Kidney tubule cell (primary cell): ENCODE results near the gene HAUS3.

Source experiments
- DNase-seq: peaks from one replicate; pipeline ENCODE4 v3.0.0-alpha.2; 2018; ENCODE audit warnings: low spot score

Gene HAUS3, protein sequence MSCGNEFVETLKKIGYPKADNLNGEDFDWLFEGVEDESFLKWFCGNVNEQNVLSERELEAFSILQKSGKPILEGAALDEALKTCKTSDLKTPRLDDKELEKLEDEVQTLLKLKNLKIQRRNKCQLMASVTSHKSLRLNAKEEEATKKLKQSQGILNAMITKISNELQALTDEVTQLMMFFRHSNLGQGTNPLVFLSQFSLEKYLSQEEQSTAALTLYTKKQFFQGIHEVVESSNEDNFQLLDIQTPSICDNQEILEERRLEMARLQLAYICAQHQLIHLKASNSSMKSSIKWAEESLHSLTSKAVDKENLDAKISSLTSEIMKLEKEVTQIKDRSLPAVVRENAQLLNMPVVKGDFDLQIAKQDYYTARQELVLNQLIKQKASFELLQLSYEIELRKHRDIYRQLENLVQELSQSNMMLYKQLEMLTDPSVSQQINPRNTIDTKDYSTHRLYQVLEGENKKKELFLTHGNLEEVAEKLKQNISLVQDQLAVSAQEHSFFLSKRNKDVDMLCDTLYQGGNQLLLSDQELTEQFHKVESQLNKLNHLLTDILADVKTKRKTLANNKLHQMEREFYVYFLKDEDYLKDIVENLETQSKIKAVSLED

DNA sequence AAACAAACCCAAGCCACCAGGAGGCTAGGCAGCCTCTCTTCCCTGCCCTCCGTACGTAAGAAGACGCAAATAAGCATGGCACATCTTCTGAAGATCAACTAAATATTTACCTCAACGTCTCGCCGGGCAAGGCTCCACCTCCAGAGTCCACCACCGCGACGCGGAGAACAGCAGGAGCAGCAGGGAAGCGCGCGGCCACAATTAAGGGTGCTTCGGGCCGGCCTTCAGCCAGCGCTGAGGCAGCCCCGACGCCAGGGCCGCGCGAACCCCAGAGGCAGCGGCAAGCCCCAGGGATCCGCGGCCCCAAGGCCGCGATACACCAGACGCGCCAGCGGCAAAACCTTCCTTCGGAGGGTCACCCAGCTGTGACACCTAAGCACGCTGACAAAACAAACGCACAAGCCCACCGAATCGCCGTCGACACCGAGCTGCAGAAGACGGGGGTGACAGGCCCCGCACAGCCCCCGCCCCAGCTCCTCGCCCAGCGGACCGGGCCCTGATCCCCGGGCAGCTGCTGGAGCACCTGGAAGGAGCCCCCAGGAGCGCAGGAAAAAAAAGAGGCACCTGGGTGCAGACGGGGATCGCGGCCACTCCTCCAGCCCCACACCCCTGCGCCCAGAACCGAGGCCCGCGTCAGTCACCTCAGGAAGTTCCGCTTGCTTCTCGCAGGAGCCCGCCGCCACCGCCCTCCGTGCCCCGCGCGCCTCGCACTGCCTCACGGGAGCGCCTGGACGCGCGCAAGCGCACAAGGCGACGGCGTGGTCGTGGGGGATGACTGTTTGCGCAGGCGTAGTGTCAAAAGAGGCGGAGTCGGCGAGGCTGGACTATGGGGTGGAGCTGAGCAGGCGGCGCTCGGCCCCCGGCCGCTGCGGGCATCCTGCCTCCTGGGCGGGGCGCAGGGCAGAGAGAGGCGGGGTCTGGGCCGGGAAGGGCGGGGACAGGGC, at the start of gene HAUS3, which contains the start of gene POLN:
Gene HAUS3, minus strand, starts transcription at position 712 of the 944 bp plus-strand sequence. CDS start 1,175 bp downstream, outside the sequence.
Gene POLN, minus strand, starts transcription at position 712 of the 944 bp plus-strand sequence. CDS start 12,890 bp downstream, outside the sequence.
- DNase-seq = peak; percentile 97

DNA sequence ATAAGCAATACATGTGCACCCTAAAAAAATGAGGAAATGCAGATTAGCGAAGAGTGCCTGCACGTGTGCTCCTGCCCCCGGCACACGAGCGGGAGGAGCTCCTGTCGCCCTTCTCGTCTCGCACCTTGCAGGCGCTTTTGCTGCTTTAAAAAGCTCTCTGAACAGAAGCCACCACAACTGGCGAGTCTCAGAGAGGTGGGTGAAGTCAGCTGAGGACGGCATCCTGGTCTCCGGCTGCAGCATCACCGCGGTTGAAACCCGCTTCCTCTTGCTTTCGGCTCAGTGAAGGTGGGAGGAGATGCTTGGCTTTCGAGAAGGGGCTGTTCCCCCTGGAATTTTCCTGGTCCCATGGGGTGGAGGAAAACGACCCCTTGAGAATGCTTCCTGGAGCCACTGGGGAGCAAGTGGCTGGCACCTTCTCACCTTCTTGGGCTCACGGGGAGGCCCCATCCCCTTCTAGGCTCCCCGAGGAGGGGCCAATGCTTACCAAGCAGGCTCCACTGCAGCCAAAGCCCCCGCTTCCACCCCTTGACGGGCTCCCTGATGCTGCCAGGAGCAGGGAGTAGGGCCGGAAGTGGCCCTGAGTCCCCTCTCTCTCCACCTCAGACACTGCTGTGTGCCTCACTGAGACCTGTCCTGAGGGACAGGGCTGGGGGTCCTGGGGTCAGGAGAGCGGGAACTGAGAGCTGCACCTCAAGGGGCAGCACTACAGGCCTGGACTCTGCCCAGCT, 49.2 kb upstream of the HAUS3 start:
- no peak for DNase-seq

- DNase-seq = no peak
Measured at GRCh38 chr4:2290488-2290887, 48.6 kb upstream of the HAUS3 start.

DNA sequence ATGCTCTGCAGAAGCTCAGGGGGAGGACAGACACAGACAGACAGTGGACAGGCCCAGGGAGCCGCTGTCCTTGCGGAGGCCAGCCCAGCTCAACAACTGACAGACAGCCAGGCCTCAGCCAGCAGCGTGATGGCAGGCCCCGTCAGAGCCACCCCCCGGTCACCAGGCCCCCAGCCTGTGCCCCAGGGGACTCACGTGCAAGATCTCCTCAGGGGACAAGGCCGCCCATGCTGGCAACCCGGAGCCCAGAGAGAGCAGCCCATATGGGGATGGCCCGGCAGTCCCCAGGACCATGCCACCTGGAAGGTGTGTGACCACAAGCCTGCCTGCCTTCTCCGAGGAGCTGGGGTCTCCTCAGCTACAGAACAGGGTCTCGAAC, 48.0 kb upstream of the HAUS3 start:
- DNase-seq = no peak

- no peak for DNase-seq
Measured at GRCh38 chr4:2289311-2289954, 47.5 kb upstream of the HAUS3 start.

DNA sequence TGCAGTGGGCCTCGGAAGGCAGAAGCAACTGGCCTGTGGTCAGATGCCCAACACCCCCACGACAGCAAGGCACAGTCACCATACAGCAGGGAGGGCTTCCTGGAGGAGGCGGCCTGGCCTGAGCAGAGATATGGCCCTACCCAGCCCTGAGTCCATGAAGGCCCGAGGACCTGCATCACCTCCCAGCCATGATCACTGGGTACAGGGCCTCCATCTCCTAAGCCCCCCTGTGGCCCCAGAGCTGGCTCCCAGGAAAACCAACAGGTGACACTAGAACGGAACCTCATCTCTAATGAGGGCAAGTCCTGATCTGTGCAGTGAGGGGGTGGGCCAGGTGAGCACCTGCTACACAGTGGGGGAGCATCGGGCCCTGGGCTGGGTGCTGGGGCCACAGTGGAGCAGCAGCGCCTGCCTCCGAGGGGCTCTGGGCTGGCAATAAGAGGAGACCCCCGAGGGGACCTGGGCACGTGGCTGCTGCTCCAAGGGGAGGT, 46.2 kb upstream of the HAUS3 start:
- no peak for DNase-seq

DNA sequence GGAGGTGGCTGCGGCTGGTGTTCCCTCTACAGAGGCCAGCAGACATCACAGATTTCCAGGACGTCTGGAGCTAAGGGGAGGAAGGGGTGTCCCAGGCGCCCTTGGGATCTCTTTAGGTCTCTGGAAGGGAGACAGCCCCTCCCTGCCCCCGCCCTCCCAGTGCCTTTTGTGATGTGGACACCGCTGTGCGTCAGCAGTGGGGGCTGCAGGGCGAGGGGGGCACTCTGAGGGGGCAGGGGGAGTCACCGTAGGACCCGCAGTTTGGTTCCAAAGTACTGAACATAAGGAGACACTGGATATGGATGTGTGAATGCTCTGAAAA, 45.6 kb upstream of the HAUS3 start:
- DNase-seq = no peak

DNA sequence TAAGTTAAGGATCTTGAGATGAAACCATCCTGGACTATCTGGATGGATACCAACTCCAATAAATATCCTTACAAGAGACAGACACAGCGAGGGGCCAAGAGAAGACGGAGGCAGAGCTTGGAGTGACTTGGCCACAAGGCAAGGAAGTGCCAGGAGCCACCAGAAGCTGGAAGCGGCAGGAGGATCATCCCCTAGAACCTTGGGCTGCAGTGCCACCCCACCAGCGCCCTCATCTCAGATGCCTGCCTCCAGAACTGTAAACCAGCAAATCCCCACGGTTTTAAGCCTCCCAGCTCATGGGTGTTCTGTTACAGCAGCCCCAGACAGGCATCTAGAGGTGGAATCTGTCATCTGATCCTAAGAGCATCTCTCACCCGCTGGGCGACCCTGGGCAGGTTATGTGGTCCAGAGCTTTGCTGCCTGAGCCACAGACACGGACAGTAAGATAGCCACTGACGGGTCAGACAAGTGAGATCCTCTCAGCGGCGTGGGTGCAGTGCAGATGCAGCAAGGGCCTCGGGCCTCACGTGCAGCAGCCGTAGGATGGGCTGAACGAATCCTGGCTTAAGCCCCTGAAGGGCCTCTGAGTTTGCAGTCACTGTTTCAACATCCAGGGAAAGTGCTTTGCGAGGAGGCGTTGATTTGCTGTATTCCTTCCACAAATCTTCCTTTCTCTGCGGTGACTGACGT, 45.1 kb upstream of the HAUS3 start:
- no peak for DNase-seq

- DNase-seq = no peak
Measured at GRCh38 chr4:2285613-2286381, 43.9 kb upstream of the HAUS3 start.

DNA sequence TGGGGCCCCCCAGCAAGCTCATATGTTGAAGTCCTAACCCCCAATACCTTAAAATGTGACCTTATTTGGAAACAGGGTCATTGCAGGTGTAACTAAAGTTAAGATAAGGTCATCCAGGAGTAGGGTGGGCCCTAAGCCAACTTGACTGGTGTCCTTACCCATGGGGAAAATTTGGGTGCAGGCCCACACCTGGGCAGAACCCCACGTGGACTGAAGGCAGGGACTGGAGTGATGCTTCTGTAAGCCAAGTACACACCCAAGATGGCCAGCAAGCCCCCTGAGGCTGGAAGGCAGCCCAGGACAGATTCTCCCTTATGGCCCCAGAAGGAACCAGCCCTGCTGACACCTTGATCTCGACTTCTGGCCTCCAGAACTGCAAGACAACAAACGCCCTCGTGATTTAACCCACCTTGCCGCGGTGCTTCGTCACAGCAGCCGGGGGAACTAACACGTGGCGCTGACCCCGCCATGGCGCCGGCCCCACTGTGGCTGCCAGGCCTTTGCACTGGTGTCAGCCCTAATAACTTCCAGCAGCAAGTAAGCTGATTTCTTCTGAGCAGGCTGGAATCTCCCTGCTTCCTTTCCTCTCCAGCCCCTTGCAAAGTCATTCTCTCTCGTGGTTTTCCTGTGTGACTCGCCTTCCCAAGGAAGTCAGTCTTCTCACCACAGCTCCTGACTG, 43.2 kb upstream of the HAUS3 start:
- DNase-seq = peak; percentile 85

DNA sequence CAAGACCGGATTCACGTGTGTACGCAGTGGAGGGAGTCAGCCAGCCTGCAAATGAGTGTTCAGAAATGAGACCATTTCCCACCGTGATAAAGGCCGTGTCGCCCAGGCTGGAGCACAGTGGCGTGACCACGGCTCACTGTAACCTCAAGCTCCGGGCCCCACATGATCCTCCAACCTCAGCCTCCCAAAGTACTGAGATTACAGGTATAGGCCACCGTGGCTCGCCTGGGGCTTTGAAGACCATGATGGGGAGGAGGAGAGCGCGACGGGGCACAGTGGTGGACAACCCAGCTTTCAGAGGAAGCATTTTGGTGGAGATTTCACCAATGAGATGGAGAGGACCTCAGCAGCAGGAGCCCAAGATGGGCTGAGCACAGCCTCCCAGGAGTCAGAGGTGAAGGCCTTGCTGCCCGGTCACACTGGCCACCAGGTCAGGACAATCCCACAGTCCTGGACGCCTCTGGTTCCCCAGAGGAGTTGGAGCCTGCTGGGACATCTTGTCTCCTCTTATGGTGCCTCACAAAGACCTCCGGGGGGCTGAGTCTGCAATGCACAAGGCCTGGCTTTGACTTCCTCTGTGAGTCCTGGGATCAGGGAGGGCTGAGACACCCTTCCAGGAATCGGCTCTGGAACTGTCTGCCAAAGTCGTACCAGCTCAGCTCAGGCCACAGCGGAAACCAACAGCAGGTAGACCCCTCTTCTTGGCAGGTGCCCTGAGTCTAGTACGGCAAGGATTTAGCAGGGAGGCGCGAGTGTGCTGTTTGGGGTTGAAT, 42.4 kb upstream of the HAUS3 start:
- no peak for DNase-seq

DNA sequence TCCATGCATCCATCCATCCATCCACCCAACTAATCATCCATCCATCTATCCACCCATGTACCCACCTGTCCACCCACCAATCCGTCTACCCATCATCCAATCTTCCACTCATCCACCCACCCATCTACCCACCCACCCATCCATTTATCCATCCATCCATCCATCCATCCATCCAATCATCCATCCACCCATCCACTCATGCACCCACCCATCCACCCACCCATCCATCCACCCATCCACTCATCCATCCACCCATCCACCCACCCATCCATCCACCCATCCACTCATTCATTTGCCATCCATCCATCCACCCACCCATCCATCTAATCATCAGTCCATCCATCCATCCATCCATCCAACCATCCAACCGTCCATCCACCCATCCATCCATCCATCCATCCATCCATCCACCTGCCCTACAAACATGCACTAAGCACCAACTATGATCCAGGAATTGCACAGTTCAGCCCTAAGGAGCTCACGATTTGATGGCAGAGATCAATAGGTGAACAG, 41.3 kb upstream of the HAUS3 start:
- no peak for DNase-seq

- DNase-seq = no peak
Measured at GRCh38 chr4:2281575-2282343, 39.8 kb upstream of the HAUS3 start.

GRCh38 chr4:2280531-2281300, 38.8 kb upstream of the HAUS3 start:
- DNase-seq = no peak

GRCh38 chr4:2277956-2278355, 36.0 kb upstream of the HAUS3 start:
- DNase-seq = no peak

DNA sequence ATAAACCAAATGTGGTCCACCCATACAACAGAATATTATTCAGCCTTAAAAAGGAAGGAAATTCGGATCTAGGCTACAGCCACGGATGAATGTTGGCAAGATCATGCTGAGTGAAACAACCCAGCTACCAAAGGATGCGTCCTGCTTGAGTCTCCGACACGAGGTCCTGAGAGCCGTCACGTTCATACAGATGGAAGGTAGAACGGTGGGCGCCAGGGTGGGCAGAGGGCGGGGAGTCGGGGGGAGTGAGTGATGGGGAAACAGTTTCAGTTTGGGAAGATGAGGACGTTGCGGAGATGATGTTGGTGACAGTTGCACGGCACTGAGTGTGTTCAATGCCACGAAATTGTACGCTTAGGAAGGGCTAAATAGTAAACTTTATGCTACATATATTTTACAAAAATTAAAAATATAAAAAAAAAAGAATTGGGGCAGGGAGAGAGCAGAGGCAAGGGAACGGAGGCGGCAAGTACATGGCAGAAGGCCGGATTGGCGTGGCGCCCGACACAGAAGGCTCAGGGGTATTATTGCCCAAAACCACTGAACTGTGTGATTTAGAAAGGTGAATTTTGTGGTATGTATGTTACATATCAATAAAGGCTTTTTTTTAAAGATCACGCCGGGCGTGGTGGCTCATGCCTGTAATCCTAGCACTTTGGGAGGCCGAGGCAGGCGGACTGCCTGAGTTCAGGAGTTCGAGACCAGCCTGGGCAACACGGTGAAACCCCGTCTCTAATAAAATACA, 34.8 kb upstream of the HAUS3 start:
- no peak for DNase-seq
